Stimulated activated CD8-positive, alpha-beta memory T cell treated with anti-CD3 and anti-CD28 coated beads, Interleukin-7, amount 100 ng/mL, for 48 hours (primary cell): ENCODE results near the gene CEP135.
"Not testable (repeated sequence)": the region's sequence is repeated elsewhere in the genome, so short reads cannot be mapped to it uniquely, and the experiment has no call there.

Experiments
- DNase-seq, 2 donors: peaks; one replicate each; pipeline ENCODE4 v3.0.0-alpha.2; 2020; ENCODE audit warnings: low read depth in 1 of 2; ENCODE audit errors: extremely low read depth in 1 of 2

Gene CEP135, protein sequence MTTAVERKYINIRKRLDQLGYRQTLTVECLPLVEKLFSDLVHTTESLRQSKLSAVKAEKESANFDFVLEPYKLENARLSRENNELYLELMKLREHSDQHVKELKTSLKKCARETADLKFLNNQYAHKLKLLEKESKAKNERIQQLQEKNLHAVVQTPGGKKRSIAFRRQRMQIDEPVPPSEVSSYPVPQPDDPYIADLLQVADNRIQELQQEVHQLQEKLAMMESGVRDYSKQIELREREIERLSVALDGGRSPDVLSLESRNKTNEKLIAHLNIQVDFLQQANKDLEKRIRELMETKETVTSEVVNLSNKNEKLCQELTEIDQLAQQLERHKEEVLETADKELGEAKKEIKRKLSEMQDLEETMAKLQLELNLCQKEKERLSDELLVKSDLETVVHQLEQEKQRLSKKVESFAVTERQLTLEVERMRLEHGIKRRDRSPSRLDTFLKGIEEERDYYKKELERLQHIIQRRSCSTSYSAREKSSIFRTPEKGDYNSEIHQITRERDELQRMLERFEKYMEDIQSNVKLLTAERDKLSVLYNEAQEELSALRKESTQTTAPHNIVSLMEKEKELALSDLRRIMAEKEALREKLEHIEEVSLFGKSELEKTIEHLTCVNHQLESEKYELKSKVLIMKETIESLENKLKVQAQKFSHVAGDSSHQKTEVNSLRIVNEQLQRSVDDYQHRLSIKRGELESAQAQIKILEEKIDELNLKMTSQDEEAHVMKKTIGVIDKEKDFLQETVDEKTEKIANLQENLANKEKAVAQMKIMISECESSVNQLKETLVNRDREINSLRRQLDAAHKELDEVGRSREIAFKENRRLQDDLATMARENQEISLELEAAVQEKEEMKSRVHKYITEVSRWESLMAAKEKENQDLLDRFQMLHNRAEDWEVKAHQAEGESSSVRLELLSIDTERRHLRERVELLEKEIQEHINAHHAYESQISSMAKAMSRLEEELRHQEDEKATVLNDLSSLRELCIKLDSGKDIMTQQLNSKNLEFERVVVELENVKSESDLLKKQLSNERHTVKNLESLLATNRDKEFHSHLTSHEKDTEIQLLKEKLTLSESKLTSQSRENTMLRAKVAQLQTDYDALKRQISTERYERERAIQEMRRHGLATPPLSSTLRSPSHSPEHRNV

GRCh38 chr4:55948726-55949481, at the start of gene CEP135:
Gene CEP135 (plus strand): TSS chr4:55948945. CDS start chr4:55952131, 3,186 bp downstream.
- DNase-seq = peak; percentile 80 to 88

DNA sequence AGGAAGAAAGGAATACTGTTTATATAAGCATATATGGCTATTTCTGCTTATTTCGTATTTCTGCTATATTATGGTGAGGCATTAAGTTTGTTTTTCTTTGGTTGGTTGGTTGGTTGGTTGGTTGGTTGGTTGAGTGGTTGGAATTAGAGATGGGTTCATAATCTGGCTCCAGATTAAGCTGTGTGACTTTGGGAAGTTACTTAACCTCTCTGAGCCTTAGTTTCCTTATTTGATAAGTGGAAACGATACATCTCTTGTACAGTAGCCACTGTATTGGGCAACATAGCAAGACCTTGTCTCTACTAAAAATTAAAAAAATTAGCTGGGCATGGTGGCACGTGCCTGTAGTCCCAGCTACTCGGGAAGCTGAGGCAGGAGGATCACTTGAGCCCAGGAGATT, 46.1 kb upstream of the CEP135 start:
- DNase-seq = no peak

DNA sequence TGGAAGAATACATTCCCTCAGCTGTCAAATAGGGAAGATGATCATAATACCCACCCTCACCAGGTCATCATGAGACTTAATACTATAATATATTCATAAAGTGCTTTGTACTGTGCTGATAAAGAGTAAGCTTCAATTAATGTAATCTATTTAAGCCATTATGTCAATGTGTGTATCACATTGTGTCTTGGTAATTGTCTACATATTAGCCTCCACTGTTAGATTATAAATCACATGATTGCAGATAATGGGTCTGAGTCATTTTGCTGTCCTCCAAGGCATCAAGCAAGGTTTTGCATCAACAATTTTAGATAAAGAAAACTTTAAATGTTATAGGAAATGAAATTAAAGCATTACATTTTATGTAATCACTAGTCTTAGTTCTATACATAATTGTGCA, 45.2 kb upstream of the CEP135 start:
- DNase-seq = no peak

- DNase-seq = no peak
Observed at GRCh38 chr4:55904576-55904975, 44.2 kb upstream of the CEP135 start.

DNA sequence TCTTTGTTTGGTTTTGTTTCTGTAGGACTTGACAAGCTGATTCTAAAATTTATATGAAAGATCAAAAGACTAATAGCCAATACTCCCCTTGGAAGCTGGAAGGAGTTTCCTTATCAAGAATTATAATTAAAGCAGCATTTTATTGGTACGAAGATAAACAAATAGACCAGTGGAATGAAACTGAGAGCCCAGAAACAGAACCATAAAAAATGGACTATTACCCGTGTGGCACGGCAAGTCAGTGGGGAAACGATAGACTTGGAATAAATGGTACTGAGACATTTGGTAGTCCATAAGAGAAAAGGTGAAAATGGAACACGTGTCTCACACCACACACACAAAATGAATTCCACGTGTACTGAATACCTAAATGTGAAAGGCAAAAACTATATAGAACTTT, 42.4 kb upstream of the CEP135 start:
- DNase-seq = no peak

GRCh38 chr4:55906989-55907388, 41.8 kb upstream of the CEP135 start:
- no peak for DNase-seq

DNA sequence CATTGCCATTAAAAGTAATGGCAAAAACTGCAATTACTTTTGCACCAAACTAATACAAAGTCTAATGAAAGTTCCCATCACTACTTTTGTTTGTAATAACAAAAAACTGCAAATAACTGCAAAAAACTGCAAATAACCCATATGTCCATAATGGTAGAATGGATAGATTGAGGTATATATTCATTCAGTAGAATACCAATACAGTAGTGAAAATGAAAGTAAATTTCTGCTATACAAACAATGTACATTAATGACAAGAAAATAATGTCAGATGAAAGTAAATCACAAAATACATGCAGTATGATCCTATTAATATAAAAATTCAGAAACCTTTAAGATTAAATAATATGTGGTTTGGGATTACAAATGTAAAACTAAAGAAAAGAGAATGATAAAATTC, 41.3 kb upstream of the CEP135 start:
- no peak for DNase-seq

DNA sequence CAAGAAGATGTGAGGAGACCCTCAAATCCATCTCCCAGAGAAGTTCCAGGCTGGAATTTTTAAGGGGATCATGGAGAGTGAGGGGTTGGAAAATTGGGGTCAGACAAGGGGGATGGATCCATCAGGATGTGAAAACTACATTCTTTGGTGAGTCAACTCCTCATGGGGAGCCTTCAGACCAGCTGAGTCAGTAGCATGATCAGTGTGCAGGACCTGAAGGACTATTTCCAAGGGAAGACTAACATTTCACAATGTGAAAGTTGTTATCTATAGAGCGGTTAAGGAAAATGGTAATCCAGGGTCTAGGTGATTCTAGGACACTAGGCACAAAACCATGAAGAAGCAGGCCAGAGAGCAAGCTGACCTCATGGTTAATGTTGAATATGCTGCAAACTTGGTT, 38.6 kb upstream of the CEP135 start:
- no peak for DNase-seq

DNA sequence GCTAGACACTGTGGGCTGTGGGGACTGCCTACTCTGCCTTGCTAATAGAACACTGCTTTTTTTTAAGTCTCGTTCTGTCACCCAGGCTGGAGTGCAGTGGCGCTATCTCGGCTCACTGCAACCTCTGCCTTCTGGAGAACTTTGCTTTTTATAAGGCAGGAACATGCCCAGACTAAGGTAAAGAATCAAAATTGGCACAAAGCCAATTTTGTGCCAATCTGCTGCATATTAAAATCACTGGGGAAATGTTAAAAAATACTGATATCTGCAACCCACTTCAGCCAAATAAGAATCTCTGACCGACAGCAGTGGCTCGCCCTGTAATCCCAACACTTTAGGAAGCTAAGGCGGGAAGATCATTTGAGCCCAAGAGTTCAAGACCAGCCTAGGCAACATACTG, 36.5 kb upstream of the CEP135 start:
- no peak for DNase-seq

GRCh38 chr4:55920571-55920970, 28.2 kb upstream of the CEP135 start:
- DNase-seq = no peak

GRCh38 chr4:55921093-55921492, 27.7 kb upstream of the CEP135 start:
- no peak for DNase-seq

DNA sequence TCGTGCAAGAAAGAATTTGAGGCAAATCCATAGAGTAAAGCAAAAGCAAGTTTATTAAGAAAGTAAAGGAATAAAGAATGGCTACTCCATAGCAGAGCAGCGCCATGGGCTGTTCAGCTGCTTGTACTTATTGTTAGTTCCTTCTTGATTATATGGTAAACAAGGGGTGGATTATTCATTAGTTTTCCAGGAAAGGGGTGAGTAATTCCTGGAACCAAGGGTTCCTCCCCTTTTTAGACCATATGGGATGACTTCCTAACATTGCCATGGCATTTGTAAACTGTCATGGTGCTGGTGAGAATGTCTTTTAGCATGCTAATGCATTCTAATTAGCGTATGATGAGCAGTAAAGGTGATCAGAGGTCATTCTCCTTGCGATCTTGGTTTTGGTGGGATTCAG, 23.5 kb upstream of the CEP135 start:
- DNase-seq = no peak

GRCh38 chr4:55926610-55927009, 22.1 kb upstream of the CEP135 start:
- DNase-seq = no peak

- no peak for DNase-seq
Observed at GRCh38 chr4:55927803-55928437, 20.8 kb upstream of the CEP135 start.

- DNase-seq = no peak
Observed at GRCh38 chr4:55928846-55929245, 19.9 kb upstream of the CEP135 start.

GRCh38 chr4:55931043-55931442, 17.7 kb upstream of the CEP135 start:
- DNase-seq = no peak

DNA sequence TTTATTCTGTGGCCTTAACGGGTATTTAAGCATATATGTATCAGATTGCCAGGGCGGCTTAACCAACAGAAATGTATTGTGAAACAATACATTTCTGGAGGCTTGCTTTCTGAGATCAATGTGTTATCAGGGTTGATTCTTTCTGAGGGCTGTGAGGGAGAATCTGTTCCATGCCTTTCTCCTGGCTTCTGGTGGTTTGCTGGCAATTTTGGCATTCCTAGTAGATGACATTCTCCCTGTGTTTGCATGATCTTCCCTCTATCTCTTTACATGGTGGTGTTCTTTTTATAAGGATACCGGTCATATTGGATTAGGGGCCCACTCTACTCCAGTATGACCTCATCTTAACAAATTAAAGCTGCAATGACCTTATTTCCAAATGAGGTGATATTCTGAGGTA, 16.9 kb upstream of the CEP135 start:
- DNase-seq = no peak

DNA sequence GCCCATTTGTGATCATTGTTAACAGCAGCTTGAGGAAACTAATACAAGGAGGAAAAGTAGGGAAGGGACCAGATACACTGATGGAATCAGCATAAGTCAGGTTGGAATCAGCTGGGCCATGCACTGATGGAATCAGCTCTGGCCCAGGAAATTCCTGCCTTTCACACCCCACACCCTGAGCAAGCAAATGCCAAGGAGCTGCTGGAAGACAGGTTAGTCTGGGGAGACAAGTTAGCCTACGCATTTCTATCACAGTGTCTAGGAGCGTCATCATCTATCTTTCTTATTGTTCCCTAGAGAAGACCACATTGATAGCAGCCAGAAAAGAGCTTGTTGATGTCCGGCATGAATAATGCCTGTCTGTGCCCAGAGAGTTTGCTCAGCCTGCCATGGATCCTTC, 16.2 kb upstream of the CEP135 start:
- no peak for DNase-seq

DNA sequence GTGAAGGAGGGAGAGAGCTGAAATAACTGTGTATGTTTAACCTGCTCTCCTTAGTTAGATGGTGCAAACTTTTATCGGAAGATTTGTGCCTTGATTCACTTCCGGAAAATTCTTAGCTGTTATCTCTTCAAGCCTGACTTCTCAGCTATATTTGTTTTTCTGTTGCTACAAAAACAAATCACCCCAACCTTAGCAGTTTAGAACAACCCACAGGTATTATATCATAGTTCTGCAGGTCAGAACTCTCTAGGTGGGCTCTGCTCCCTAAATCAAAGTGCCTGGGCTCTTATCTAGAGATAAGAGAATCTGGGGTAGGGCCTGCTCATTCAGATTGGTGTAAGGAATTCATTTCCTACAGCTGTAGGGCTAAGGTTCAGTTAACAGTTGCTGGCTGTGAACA, 15.1 kb upstream of the CEP135 start:
- DNase-seq = no peak

DNA sequence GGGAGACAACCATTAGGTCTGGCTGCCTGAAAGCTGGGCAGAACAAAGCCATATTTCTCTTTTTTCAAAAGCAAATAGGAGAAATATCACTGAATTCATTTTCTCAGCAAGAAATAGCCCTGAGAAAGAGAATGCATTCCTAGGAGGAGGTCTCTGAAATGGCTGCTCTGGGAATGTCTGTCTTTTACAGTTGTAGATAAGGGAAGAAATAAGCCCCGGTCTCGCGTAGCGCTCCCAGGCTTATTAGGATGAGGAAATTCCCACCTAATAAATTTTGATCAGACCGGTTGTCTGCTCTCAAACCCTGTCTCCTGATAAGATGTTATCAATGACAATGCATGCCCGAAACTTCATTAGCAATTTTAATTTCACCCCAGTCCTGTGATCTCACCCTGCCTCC, 12.8 kb upstream of the CEP135 start:
- DNase-seq = not testable (repeated sequence)
